HG03175 (cell line): ENCODE data around the gene TPI1.

Experiments
- ATAC-seq: cut with Tn5 transposase; IDR thresholded peaks from one replicate; pipeline ENCODE4 v1.9.1; 2021; ENCODE audit warnings: mild to moderate bottlenecking, moderate library complexity; ENCODE audit not compliant: unreplicated experiment

Gene TPI1

DNA sequence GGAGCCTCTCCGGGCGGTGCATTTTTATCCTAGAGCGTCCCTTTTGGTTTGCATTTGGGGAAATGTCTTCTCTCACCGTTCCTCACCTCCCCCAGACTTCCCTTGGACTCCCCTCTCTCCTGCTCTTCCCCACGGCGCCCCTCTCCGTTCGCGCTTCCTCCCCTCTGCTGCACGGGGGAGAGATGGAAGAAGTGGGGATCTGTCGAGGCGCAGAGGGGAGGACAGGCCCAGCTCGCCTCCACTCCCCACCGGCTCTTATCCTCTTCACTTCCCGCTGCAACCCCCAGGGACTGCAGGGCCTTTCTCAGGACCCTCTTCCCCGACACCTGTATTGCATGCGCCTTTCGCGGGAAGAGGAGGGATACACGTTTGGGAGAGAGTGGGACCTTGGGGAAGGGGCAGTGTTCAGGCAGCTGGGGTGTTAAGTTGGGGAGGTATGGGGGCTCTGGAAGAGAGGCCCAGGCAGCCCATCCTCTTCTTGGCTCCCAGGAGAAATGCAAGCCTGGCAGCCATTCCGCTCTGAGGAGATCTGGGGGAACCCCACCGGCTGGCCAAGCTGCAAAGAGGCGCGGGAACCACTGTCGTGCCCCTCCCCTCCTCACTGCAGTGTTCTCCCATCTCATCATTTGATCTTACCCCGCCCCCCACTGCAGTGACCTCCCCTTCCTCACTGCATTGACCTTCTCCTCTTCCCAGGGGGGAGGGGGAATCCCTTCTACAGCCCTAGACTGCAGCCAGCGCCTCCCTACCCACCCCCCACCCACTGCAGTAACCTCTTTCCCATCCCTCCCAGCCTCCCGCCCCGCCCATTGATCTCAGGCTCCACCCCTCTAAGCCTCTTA, 47.8 kb downstream of the TPI1 start:
- no peak for ATAC-seq

GRCh38 chr12:6915789-6916285, 48.5 kb downstream of the TPI1 start:
- no peak for ATAC-seq

DNA sequence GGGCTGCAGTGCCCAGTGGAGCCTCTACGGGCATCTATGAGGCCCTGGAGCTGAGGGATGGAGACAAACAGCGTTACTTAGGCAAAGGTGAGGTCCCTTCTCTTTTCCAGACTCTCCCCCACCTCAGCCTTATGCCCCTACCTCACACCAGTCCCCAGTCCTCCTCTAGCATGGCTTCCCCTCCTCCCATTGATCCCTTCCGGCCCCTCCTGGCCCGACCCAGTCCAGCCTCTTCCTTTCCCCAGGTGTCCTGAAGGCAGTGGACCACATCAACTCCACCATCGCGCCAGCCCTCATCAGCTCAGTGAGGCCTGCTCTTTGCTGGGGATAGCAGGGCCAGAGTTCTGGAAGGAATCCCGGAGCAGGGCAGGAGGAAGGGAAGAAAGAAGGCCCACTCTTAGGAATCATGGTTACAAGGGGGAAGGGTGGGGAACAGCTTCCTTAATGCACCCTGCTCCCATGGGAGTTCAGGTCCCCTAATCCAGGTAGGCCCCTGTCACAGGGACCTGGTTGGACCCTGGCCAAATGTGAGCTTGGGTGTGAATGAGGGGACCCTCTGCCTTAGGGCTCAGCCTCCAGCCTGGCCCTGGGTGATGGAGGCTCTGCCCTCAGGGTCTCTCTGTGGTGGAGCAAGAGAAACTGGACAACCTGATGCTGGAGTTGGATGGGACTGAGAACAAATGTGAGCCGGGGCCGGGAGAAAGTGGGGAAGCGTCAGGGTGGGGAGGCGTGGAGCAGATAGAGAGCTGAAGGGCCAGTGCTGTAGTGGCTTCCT, 49.3 kb downstream of the TPI1 start:
- no peak for ATAC-seq

GRCh38 chr12:6917491-6918231, 50.3 kb downstream of the TPI1 start:
- ATAC-seq: no peak

GRCh38 chr12:6919588-6919987, 52.3 kb downstream of the TPI1 start:
- no peak for ATAC-seq
